PFSK-1 (cell line): Measurements from ENCODE around the gene MYL3.

ENCODE experiments used
- FOXP2 ChIP-seq: optimal IDR thresholded peaks from 2 replicates; pipeline ENCODE3; 2011; ENCODE audit warnings: borderline replicate concordance, control low read depth, inconsistent platforms; ENCODE audit not compliant: insufficient read depth; ENCODE audit errors: extremely low read length, extremely low read depth
- POLR2AphosphoS5 ChIP-seq: IDR thresholded peaks from 2 replicates; pipeline ENCODE4 v1.6.1; 2012; ENCODE audit warnings: low read depth, mild to moderate bottlenecking, control low read depth, low read length, moderate library complexity
- REST ChIP-seq, 2 experiments: IDR thresholded peaks; 2 replicates each; pipeline versions ENCODE4 v1.6.1 to v1.8.0; 2011 to 2012; ENCODE audit warnings: low read depth in 2 of 2, low read length in 2 of 2, control low read depth in 1 of 2, inconsistent platforms in 1 of 2, mild to moderate bottlenecking in 1 of 2, moderate library complexity in 1 of 2; ENCODE audit not compliant: insufficient read depth in 1 of 2
- SIN3A ChIP-seq: IDR thresholded peaks from 2 replicates; pipeline ENCODE4 v1.6.1; 2012; ENCODE audit warnings: mild to moderate bottlenecking, low read length, moderate library complexity, borderline replicate concordance; ENCODE audit not compliant: insufficient read depth
- TAF1 ChIP-seq: IDR thresholded peaks from 2 replicates; pipeline ENCODE4 v1.6.1; 2012; ENCODE audit warnings: low read length, control low read depth, borderline replicate concordance; ENCODE audit not compliant: insufficient read depth

GRCh38 chr3:46903341-46904302, 40.4 kb upstream of the MYL3 start:
- TF ChIP-seq POLR2AphosphoS5 = no peak
- TF ChIP-seq REST (IDR thresholded peaks at IDR 0.05; ENCODE audit: insufficient read depth in 1 of 2, low read depth in 2 of 2, low read length in 2 of 2) = no peak
- TF ChIP-seq TAF1 = no peak
- TF ChIP-seq SIN3A = no peak
- TF ChIP-seq FOXP2 = no peak
